HepG2 (cell line): ENCODE results near the gene PIEZO1. TPM values are rescaled to one million over a fixed set of nuclear protein-coding genes. Genes with fewer than 3 reads are reported as not detected.

Source experiments
- ARNT ChIP-seq: fragments of 450-650 bp; IDR thresholded peaks from 2 replicates; pipeline ENCODE4 v1.6.1; 2017
- CBFB ChIP-seq: sonication (generic); formaldehyde crosslinking; IDR thresholded peaks from 2 replicates; pipeline ENCODE4 v1.4.0; 2020; ENCODE audit warnings: missing genetic modification reagents
- CREM ChIP-seq, 2 experiments: sonication (generic) in 1 of 2; formaldehyde crosslinking in 1 of 2; IDR thresholded peaks; 2 replicates each; pipeline versions ENCODE4 v1.4.0 to v1.6.1; 2016 to 2020; ENCODE audit warnings: antibody characterized with exemption in 1 of 2, mild to moderate bottlenecking in 1 of 2, missing genetic modification reagents in 1 of 2
- HMG20B ChIP-seq: conservative IDR thresholded peaks from 2 replicates; pipeline ENCODE4 v1.6.1; 2016; ENCODE audit warnings: missing genetic modification reagents, missing compliant biosample characterization
- NBN ChIP-seq: fragments of 450-650 bp; conservative IDR thresholded peaks from 2 replicates; pipeline ENCODE4 v1.6.1; 2017
- RBM39 ChIP-seq: fragments of 200-400 bp; formaldehyde crosslinking; IDR thresholded peaks from one replicate; pipeline ENCODE4 v1.6.1; 2018; ENCODE audit warnings: antibody characterized with exemption, mild to moderate bottlenecking, low read depth, low read length; ENCODE audit not compliant: poor library complexity, severe bottlenecking
- SAFB2 ChIP-seq: sonication (generic); formaldehyde crosslinking; IDR thresholded peaks from 2 replicates; pipeline ENCODE4 v1.5.1; 2020; ENCODE audit warnings: missing genetic modification reagents, low read depth, mild to moderate bottlenecking, borderline replicate concordance
- SALL1 ChIP-seq: sonication (generic); formaldehyde crosslinking; IDR thresholded peaks from 2 replicates; pipeline ENCODE4 v1.8.0; 2022; ENCODE audit warnings: mild to moderate bottlenecking, missing genetic modification reagents
- TAF1 ChIP-seq: sonication (generic); formaldehyde crosslinking; IDR thresholded peaks from 2 replicates; pipeline ENCODE4 v1.4.0; 2020; ENCODE audit warnings: missing genetic modification reagents
- YEATS4 ChIP-seq: sonication (generic); formaldehyde crosslinking; IDR thresholded peaks from 2 replicates; pipeline ENCODE4 v1.4.0; 2020; ENCODE audit warnings: missing genetic modification reagents, borderline replicate concordance
- ZNF12 ChIP-seq: sonication (generic); formaldehyde crosslinking; IDR thresholded peaks from 2 replicates; pipeline ENCODE4 v1.5.0; 2020; ENCODE audit warnings: missing genetic modification reagents
- ZNF383 ChIP-seq: sonication (generic); formaldehyde crosslinking; IDR thresholded peaks from 2 replicates; pipeline ENCODE4 v1.4.0; 2020; ENCODE audit warnings: missing genetic modification reagents, mild to moderate bottlenecking, borderline replicate concordance
- ZNF510 ChIP-seq: sonication (generic); formaldehyde crosslinking; IDR thresholded peaks from 2 replicates; pipeline ENCODE4 v1.4.0; 2020; ENCODE audit warnings: low read depth, mild to moderate bottlenecking, missing genetic modification reagents
- ZNF550 ChIP-seq: sonication (generic); formaldehyde crosslinking; IDR thresholded peaks from 2 replicates; pipeline ENCODE4 v1.4.0; 2020; ENCODE audit warnings: mild to moderate bottlenecking, missing genetic modification reagents, borderline replicate concordance
- ZNF766 ChIP-seq: sonication (generic); formaldehyde crosslinking; IDR thresholded peaks from 2 replicates; pipeline ENCODE4 v1.5.0; 2020; ENCODE audit warnings: missing genetic modification reagents, borderline replicate concordance
- ZNF782 ChIP-seq: sonication (generic); formaldehyde crosslinking; IDR thresholded peaks from 2 replicates; pipeline ENCODE4 v1.4.0; 2020; ENCODE audit warnings: missing genetic modification reagents, mild to moderate bottlenecking, borderline replicate concordance
- polyA plus RNA-seq, 8 experiments: library from polyadenylated mRNA; depleted of rRNA in 3 of 8; stranded (reverse) in 7 of 8; unstranded in 1 of 8; fragments of >200 nt; fragmentation: Illumina TruSeq in 4 of 8; extraction: Trizol in 4 of 8; gene quantifications; 2 replicates each; pipeline versions ENCODE4 v1.2.1 to v1.2.3, GENCODE V29; 2011 to 2016; ENCODE audit warnings: low read depth in 4 of 8, missing spikeins in 1 of 8, mixed read lengths in 1 of 8; ENCODE audit not compliant: insufficient read depth in 1 of 8
- total RNA-seq, 5 experiments: library from RNA; depleted of rRNA; stranded (reverse); fragments of >200 nt; fragmentation: Illumina TruSeq; extraction: Trizol; gene quantifications; 2 replicates each; pipeline ENCODE4 v1.2.3, GENCODE V29; 2016; ENCODE audit warnings: low read depth in 1 of 5
- TF ChIP-seq, protein P1 (sequence below), 2 experiments: fragments of 450-650 bp in 1 of 2; sonication (generic) in 1 of 2; formaldehyde crosslinking in 1 of 2; IDR thresholded peaks; 2 replicates each; pipeline versions ENCODE4 v1.6.1 to v1.8.0; 2016 to 2022; ENCODE audit warnings: antibody characterized with exemption in 1 of 2, mild to moderate bottlenecking in 1 of 2, missing genetic modification reagents in 1 of 2
- TF ChIP-seq, protein P2 (sequence below): sonication (generic); formaldehyde crosslinking; IDR thresholded peaks from 2 replicates; pipeline ENCODE4 v1.4.0; 2020; ENCODE audit warnings: mild to moderate bottlenecking, missing genetic modification reagents

PIEZO1 gene
- total and polyA plus RNA-seq, 2 of the 13 experiments (the other 11 are each of a cell fraction or from before 2014, with no cell fraction given): 67.9 to 85.0 TPM

DNA sequence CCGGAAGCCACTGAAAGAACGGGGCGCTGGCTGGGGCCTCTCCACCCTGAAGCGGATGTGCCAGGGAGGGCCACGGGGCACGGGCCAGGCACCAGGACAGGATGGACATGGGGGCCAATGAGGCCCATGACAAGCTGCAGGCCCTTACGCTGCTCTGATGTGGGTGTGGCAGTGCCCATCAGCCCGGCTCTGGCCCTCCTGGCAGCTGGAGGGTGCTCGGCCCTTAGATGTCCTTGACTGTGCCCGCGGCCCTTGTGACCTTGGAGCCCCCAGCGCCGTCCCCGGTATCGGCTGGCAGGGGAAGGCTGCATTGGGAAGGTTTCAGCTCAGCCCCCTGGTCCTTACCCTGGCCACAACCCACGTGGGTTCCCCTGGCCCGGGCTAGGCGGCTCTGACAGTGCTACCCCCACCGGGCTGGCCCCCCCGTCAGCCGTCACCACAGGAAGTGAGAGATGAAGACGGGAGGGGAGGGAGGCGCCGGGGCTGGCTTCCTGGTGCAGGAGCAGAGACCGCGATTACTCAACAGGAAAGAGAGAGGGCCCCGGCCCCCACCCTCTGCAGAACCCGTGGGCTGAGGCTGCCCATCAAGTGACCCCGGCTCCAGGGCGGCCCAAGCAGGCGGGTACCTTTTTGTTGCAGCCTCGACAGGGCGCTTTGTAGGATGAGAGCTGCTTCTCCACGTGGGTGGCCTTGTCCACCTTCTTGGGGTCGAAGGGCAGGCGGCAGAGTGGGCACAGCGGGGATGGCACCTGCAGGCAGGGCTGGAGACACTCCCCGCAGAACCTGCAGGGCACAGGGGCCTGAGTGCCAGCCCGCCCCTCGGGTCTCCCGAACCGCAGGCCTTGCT, 84.2 kb downstream of the PIEZO1 start (continued):
- TF ChIP-seq, protein P1, sequence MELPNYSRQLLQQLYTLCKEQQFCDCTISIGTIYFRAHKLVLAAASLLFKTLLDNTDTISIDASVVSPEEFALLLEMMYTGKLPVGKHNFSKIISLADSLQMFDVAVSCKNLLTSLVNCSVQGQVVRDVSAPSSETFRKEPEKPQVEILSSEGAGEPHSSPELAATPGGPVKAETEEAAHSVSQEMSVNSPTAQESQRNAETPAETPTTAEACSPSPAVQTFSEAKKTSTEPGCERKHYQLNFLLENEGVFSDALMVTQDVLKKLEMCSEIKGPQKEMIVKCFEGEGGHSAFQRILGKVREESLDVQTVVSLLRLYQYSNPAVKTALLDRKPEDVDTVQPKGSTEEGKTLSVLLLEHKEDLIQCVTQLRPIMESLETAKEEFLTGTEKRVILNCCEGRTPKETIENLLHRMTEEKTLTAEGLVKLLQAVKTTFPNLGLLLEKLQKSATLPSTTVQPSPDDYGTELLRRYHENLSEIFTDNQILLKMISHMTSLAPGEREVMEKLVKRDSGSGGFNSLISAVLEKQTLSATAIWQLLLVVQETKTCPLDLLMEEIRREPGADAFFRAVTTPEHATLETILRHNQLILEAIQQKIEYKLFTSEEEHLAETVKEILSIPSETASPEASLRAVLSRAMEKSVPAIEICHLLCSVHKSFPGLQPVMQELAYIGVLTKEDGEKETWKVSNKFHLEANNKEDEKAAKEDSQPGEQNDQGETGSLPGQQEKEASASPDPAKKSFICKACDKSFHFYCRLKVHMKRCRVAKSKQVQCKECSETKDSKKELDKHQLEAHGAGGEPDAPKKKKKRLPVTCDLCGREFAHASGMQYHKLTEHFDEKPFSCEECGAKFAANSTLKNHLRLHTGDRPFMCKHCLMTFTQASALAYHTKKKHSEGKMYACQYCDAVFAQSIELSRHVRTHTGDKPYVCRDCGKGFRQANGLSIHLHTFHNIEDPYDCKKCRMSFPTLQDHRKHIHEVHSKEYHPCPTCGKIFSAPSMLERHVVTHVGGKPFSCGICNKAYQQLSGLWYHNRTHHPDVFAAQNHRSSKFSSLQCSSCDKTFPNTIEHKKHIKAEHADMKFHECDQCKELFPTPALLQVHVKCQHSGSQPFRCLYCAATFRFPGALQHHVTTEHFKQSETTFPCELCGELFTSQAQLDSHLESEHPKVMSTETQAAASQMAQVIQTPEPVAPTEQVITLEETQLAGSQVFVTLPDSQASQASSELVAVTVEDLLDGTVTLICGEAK (IDR thresholded peaks at IDR 0.05): no peak
- TF ChIP-seq, protein P1 (CRISPR knock-in tag; IDR thresholded peaks at IDR 0.05): peak; percentile 83
- no peak; the same call in 1 of the 2 replicates for TF ChIP-seq ZNF766 (CRISPR knock-in tag)
- no peak for TF ChIP-seq TAF1 (CRISPR knock-in tag)
- TF ChIP-seq ZNF12: peak; percentile 97
- no peak for TF ChIP-seq NBN
- TF ChIP-seq HMG20B (CRISPR knock-in tag): no peak
- TF ChIP-seq RBM39: peak; percentile 61
- TF ChIP-seq ARNT: no peak
- TF ChIP-seq, protein P2, sequence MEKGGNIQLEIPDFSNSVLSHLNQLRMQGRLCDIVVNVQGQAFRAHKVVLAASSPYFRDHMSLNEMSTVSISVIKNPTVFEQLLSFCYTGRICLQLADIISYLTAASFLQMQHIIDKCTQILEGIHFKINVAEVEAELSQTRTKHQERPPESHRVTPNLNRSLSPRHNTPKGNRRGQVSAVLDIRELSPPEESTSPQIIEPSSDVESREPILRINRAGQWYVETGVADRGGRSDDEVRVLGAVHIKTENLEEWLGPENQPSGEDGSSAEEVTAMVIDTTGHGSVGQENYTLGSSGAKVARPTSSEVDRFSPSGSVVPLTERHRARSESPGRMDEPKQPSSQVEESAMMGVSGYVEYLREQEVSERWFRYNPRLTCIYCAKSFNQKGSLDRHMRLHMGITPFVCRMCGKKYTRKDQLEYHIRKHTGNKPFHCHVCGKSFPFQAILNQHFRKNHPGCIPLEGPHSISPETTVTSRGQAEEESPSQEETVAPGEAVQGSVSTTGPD (CRISPR knock-in tag): 0 out of 2 replicates have a peak, but pooled peaks have one; percentile 9
- no peak for TF ChIP-seq ZNF383 (CRISPR knock-in tag)
- peak; percentile 79 for TF ChIP-seq SALL1 (CRISPR knock-in tag)
- no peak; the same call in 1 of the 2 replicates for TF ChIP-seq ZNF782 (CRISPR knock-in tag)
- peak; percentile 87; the same call in 1 of the 2 replicates for TF ChIP-seq YEATS4 (CRISPR knock-in tag)
- peak; percentile 77; the same call in 1 of the 2 replicates for TF ChIP-seq CREM (IDR thresholded peaks at IDR 0.05)
- no peak for TF ChIP-seq CREM (CRISPR knock-in tag; IDR thresholded peaks at IDR 0.05)
- TF ChIP-seq SAFB2 (CRISPR knock-in tag): peak; percentile 82; the same call in 1 of the 2 replicates
- TF ChIP-seq ZNF510 (CRISPR knock-in tag): 0 out of 2 replicates have a peak, but pooled peaks have one; percentile 87
- TF ChIP-seq CBFB (CRISPR knock-in tag): peak; percentile 73; the same call in 1 of the 2 replicates
- 0 out of 2 replicates have a peak, but pooled peaks have one; percentile 87 for TF ChIP-seq ZNF550 (CRISPR knock-in tag)
